Stimulated activated CD4-positive, alpha-beta T cell treated with anti-CD3 and anti-CD28 coated beads, Interleukin-1b, Interleukin-23, amount 100 ng/mL, for 4 hours (primary cell): Measurements from ENCODE around the gene FZD7.

Experiments
- DNase-seq, 2 donors: peaks; one replicate each; pipeline ENCODE4 v3.0.0-alpha.2; 2020; ENCODE audit warnings: low read depth in 2 of 2

FZD7 gene

GRCh38 chr2:202037086-202037485 lies 3.4 kb downstream of the FZD7 start:
- DNase-seq, result no peak

- DNase-seq, result no peak
Measured at GRCh38 chr2:202038471-202039277, 5.0 kb downstream of the FZD7 start.

- no peak for DNase-seq
Measured at GRCh38 chr2:202039278-202040078, 5.8 kb downstream of the FZD7 start.

- DNase-seq, result no peak
Measured at GRCh38 chr2:202040079-202040844, 6.6 kb downstream of the FZD7 start.

- DNase-seq, result no peak
Measured at GRCh38 chr2:202042444-202042843, 8.8 kb downstream of the FZD7 start.

GRCh38 chr2:202043475-202043874 lies 9.8 kb downstream of the FZD7 start:
- no peak for DNase-seq

GRCh38 chr2:202044777-202045176 lies 11.1 kb downstream of the FZD7 start:
- DNase-seq, result no peak

GRCh38 chr2:202046572-202046971 lies 12.9 kb downstream of the FZD7 start:
- no peak for DNase-seq

GRCh38 chr2:202049092-202049728 lies 15.6 kb downstream of the FZD7 start:
- DNase-seq, result no peak

- no peak for DNase-seq
Measured at GRCh38 chr2:202049840-202050239, 16.2 kb downstream of the FZD7 start.

- no peak for DNase-seq
Measured at GRCh38 chr2:202050652-202051051, 17.0 kb downstream of the FZD7 start.

GRCh38 chr2:202051499-202052161 lies 18.0 kb downstream of the FZD7 start:
- no peak for DNase-seq

- DNase-seq, result no peak
Measured at GRCh38 chr2:202052235-202052634, 18.6 kb downstream of the FZD7 start.

- DNase-seq, result no peak
Measured at GRCh38 chr2:202054679-202055078, 21.0 kb downstream of the FZD7 start.

- no peak for DNase-seq
Measured at GRCh38 chr2:202056611-202057010, 23.0 kb downstream of the FZD7 start.

GRCh38 chr2:202060218-202060617 lies 26.6 kb downstream of the FZD7 start:
- no peak for DNase-seq

GRCh38 chr2:202061695-202062094 lies 28.0 kb downstream of the FZD7 start:
- no peak for DNase-seq

GRCh38 chr2:202064171-202064880 lies 30.7 kb downstream of the FZD7 start:
- no peak for DNase-seq

- DNase-seq, result no peak
Measured at GRCh38 chr2:202064881-202065230, 31.2 kb downstream of the FZD7 start.

- no peak for DNase-seq
Measured at GRCh38 chr2:202065876-202066275, 32.2 kb downstream of the FZD7 start.

GRCh38 chr2:202066875-202067274 lies 33.2 kb downstream of the FZD7 start:
- DNase-seq, result no peak
